ENCODE data around the gene PLPP3.

- no peak for TF ChIP-seq CTCF (IDR thresholded peaks at IDR 0.05; ENCODE audit: low read length)
- no peak for TF ChIP-seq EZH2 (IDR thresholded peaks at IDR 0.05; ENCODE audit: borderline replicate concordance, low read length)
These were observed 77.5 kb downstream of the PLPP3 start for GRCh38 chr1:56501888-56502287.
